Heart left ventricle (tissue), 13 donors: ENCODE data around the gene TEX9.

ENCODE experiments used
- POLR2A ChIP-seq, 2 donors: fragments of 450-650 bp; IDR thresholded peaks; one replicate each; pipeline ENCODE4 v1.6.1; 2017; ENCODE audit warnings: antibody characterized with exemption in 2 of 2, mild to moderate bottlenecking in 2 of 2, moderate library complexity in 2 of 2
- TF ChIP-seq, protein P1 (sequence below), 12 donors: fragments of 200-600 bp; sonication (generic) in 4 of 12; IDR thresholded peaks; one replicate each; pipeline versions ENCODE4 v1.5.0 to v1.8.0; 2018 to 2022; ENCODE audit warnings: antibody characterized with exemption in 12 of 12, mild to moderate bottlenecking in 5 of 12
- donor health status: ischemic (EF 13 %, LVEDD 7.1; RV severe dilation, severe dysfunction).
- donor health status: DM: no; HTN: yes; CAD: no.
- donor health status: DM: no; HTN: no; CAD: no.
- donor health status: ischemic (EF 25% LVEDD 6.9; RV normal size, moderate dysfunction).
- donor health status: ischemic (EF 25% LVEDD 5.7; RV mildly dilated, moderate dysfunction).
- donor health status: ischemic (EF 35%, LVEDD 5.7; RV mildly dilated, moderate dysfunction).
- donor health status: nonischemic (EF 11% LVEDD 7.7; RV severe dilation, severe dysfunction).
- donor health status: DM: yes; HTN: yes; CAD: no.
- donor health status: PGD.
- donor health status: ischemic (EF 29% LVEDD 5.4; RV normal size, mild dysfunction).
- donor health status: nonischemic (EF 23%, LVEDD 6.1; RV moderate dilation, normal function).

DNA sequence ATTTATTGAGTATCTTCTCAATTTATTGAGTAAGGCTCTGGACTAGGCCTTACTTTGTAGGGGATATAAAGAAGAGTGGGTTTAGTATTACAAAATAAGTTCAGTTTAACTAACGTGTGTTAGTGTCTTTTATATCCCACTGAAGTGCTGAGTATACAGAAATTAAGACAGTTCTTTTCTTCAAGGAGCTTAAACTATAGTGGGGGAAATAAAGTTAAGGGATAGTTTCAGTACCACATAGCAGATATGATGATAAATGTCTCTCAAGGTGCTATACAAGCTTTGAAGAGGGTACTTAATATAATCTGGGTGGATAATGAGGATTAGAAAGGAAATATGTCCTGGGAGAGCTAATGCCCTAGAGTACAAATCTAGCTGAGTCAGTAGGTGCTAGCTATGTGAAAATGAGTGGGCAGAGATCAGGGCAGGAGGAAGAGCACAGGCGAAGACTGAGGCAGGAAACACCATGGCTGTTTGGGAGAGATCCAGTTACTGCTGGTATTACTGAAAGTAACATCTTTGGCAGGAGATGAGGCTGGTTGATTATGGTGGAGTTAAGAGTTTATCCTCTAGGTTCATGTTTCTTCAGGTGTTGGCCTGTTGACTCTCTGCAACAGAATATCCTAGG is 46.0 kb downstream of the TEX9 start:
- TF ChIP-seq, protein P1, sequence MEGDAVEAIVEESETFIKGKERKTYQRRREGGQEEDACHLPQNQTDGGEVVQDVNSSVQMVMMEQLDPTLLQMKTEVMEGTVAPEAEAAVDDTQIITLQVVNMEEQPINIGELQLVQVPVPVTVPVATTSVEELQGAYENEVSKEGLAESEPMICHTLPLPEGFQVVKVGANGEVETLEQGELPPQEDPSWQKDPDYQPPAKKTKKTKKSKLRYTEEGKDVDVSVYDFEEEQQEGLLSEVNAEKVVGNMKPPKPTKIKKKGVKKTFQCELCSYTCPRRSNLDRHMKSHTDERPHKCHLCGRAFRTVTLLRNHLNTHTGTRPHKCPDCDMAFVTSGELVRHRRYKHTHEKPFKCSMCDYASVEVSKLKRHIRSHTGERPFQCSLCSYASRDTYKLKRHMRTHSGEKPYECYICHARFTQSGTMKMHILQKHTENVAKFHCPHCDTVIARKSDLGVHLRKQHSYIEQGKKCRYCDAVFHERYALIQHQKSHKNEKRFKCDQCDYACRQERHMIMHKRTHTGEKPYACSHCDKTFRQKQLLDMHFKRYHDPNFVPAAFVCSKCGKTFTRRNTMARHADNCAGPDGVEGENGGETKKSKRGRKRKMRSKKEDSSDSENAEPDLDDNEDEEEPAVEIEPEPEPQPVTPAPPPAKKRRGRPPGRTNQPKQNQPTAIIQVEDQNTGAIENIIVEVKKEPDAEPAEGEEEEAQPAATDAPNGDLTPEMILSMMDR (IDR thresholded peaks at IDR 0.05), result no peak
- no peak for TF ChIP-seq POLR2A (IDR thresholded peaks at IDR 0.05)
